Measurements from ENCODE around the gene XPOT. TPM values are rescaled to one million over a fixed set of nuclear protein-coding genes. Genes with fewer than 3 reads are reported as not detected.

Gene XPOT
- total RNA-seq, 2 donors from 2014 or later: 29.8 to 51.0 TPM

DNA sequence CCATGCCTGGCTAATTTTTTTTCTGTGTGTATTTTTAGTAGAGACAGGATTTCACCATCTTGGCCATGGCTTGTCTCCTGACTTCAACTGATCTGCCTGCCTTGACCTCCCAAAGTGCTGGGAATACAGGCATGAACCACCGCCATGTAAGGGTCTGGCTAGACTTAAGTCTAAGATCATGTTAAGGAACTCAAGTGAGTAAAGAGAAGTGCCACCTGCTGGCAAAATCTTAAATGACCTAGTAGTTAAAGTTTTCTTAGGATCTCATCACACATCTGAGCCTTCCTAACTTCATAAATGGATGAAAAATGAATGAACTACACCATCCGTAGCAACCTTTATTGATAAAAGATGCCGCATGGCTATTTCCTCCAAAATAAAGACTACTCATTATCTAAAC is 12.0 kb upstream of the XPOT start:
- TF ChIP-seq, protein P1, sequence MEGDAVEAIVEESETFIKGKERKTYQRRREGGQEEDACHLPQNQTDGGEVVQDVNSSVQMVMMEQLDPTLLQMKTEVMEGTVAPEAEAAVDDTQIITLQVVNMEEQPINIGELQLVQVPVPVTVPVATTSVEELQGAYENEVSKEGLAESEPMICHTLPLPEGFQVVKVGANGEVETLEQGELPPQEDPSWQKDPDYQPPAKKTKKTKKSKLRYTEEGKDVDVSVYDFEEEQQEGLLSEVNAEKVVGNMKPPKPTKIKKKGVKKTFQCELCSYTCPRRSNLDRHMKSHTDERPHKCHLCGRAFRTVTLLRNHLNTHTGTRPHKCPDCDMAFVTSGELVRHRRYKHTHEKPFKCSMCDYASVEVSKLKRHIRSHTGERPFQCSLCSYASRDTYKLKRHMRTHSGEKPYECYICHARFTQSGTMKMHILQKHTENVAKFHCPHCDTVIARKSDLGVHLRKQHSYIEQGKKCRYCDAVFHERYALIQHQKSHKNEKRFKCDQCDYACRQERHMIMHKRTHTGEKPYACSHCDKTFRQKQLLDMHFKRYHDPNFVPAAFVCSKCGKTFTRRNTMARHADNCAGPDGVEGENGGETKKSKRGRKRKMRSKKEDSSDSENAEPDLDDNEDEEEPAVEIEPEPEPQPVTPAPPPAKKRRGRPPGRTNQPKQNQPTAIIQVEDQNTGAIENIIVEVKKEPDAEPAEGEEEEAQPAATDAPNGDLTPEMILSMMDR (IDR thresholded peaks at IDR 0.05): no peak
- Histone ChIP-seq H3K27me3 (peaks cover 12% of the 10 kb centered on the region), H3K27ac (no peak overlapping the region), H3K9me3 (no peaks in the 10 kb centered on the region), H3K36me3 (no peaks in the 10 kb centered on the region), H3K4me3 (no peak overlapping the region), H3K9ac (ENCODE audit: low read depth in 2 of 2, low read length in 2 of 2) (no peak overlapping the region), H3K4me1 (no peaks in the 10 kb centered on the region)
- intact Hi-C loops (cut with DNase I): no loop called here
- DNase-seq: no peak

DNA sequence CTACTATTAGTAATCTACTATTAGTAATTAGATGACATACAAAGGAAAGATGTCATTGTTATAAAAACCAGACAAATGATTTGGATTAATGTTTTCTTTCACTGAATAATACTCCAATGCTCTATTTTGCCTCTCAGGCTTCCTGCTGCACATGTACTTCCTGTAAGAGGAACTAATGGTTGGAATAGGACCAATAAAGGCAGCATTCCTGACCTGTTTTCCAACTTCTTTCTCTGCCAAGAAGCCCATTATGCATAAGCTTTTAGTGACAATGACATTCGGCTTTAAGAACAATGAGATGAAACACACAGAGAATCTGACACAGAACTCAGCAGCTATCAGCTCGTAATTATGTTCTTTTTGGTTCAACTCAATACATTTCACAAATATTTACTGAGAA is 8.5 kb upstream of the XPOT start:
- Histone ChIP-seq H3K9me3 (no peaks in the 10 kb centered on the region), H3K4me3 (no peak overlapping the region), H3K36me3 (no peaks in the 10 kb centered on the region), H3K27ac (no peak overlapping the region), H3K4me1 (no peaks in the 10 kb centered on the region), H3K27me3 (peaks cover under 1% of the 10 kb centered on the region), H3K9ac (ENCODE audit: low read depth in 2 of 2, low read length in 2 of 2) (no peak overlapping the region)
- no peak for DNase-seq
- intact Hi-C loops (cut with DNase I): no loop called here
- TF ChIP-seq, protein P1 (IDR thresholded peaks at IDR 0.05): no peak

DNA sequence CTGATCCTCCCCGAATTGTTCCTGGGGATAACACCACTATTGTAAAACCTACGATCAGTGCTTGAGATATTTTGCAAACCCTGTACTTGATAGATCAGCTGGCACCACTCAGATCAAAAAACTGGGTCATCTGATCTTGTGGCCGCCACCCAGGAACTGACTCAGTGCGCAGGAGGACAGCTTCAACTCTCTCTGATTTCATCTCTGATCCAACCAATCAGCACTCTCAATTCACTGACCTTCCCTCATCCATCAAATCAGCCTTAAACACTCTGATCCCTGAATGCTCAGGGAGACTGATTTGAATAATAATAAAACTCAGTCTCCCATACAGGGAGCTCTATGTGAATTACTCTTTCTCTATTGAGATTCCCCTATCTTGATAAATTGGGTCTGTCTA is 4.2 kb upstream of the XPOT start:
- Histone ChIP-seq H3K27ac (no peak overlapping the region), H3K9me3 (no peaks in the 10 kb centered on the region), H3K4me3 (no peak overlapping the region), H3K27me3 (no peaks in the 10 kb centered on the region), H3K4me1 (no peaks in the 10 kb centered on the region), H3K36me3 (no peaks in the 10 kb centered on the region), H3K9ac (ENCODE audit: low read depth in 2 of 2, low read length in 2 of 2) (no peak overlapping the region)
- TF ChIP-seq, protein P1 (IDR thresholded peaks at IDR 0.05): no peak
- DNase-seq: no peak
- intact Hi-C loops (cut with DNase I): no loop called here

DNA sequence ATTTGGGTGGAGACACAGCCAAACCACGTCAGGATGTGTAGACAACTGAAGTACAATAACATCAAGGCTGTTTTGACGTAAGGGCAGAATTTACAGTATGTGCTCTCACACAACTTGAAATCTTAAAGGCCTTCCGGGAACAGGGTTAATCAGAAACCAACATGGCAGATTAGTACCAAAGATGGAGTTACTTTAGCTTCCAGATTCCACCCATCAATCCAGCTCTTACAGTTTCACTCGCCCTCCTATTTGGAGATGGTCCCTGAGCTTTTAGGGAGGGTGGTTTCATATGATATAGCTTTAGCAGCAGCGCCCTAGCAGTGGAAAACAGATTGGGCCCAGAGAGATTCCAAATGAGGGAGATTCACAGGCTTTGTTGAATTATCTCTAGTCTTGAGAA is 2.0 kb upstream of the XPOT start:
- no peaks in the 10 kb centered on the region for H3K36me3 ChIP-seq
- H3K4me3 ChIP-seq: no peak overlapping the region
- H3K9me3 ChIP-seq: no peaks in the 10 kb centered on the region
- DNase-seq: no peak
- TF ChIP-seq, protein P1 (IDR thresholded peaks at IDR 0.05): no peak
- H3K4me1 ChIP-seq: peaks cover 4% of the 10 kb centered on the region
- H3K27ac ChIP-seq: no peak overlapping the region
- H3K9ac ChIP-seq (ENCODE audit: low read depth in 2 of 2, low read length in 2 of 2): no peak overlapping the region
- intact Hi-C loops (cut with DNase I): no loop called here
- no peaks in the 10 kb centered on the region for H3K27me3 ChIP-seq

DNA sequence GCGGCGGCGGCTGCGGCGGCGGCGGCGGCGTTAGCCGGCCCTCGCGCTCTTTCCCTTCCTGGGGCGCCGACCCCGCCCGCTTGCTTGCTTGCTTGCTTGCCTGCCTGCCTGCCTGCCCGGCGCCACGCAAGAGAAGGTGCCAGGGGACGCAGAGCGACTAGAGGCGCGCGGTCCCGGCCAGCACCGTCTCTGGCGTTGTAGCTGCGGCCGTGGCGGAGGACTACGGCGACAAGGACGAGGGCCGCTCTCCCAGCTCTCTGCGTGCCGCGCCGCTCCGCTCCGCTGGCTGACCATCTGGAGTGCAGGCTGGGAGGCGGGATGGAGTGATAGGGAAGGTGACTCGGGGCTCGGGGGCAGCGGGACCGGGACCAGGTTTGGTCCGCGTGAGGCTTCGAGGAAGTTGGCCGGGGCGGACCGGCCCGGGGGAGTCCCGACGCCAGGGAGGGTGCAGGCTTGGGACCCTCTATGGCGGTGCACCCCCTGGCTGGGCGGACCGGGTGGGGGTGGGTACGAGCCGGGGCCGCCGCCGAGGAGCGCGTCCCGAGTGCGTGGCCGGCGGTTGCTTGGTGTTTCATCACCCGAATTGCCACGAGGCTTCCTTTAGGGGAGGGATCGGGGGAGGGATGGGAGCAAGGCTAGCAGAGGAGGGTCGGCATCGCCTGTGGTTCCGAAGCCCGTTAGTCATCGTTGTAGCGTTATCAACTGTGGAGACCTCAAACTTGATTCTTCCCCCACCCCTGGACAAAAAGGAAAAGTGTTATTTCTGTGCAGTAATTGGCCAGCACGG is 471 bp downstream of the XPOT start:
- Histone ChIP-seq H3K4me3 (peak overlapping the region; percentile 93), H3K9ac (ENCODE audit: low read depth in 2 of 2, low read length in 2 of 2) (peak overlapping the region; percentile 81 to 91), H3K27me3 (no peaks in the 10 kb centered on the region), H3K9me3 (no peaks in the 10 kb centered on the region), H3K4me1 (peaks cover 4% of the 10 kb centered on the region), H3K27ac (peak overlapping the region; percentile 99), H3K36me3 (no peaks in the 10 kb centered on the region)
- peak; percentile 57 for DNase-seq
- TF ChIP-seq, protein P1 (IDR thresholded peaks at IDR 0.05): no peak
- intact Hi-C loops (cut with DNase I): no loop called here
